Adipocyte (in vitro differentiated cells): Measurements from ENCODE around the gene CCDC182.

Experiments used
- DNase-seq: peaks from one replicate; pipeline ENCODE4 v3.0.0-alpha.2; 2015; ENCODE audit warnings: low read depth
- H3K27me3 ChIP-seq: replicated peaks from 2 replicates; pipeline ENCODE4 v1.7.0; 2013; ENCODE audit warnings: mild to moderate bottlenecking, low read length, moderate library complexity; ENCODE audit not compliant: control insufficient read depth, insufficient read depth
- H3K36me3 ChIP-seq: 2 replicates; pipeline ENCODE4 v1.7.0; 2013; ENCODE audit warnings: low read length, mild to moderate bottlenecking, moderate library complexity; ENCODE audit not compliant: control insufficient read depth, insufficient read depth, severe bottlenecking
- H3K4me1 ChIP-seq: 2 replicates; pipeline ENCODE4 v1.7.0; 2013; ENCODE audit warnings: mild to moderate bottlenecking, low read length, moderate library complexity; ENCODE audit not compliant: control insufficient read depth, insufficient read depth
- H3K4me3 ChIP-seq: 2 replicates; pipeline ENCODE4 v1.7.0; 2013; ENCODE audit warnings: mild to moderate bottlenecking, low read length, moderate library complexity
- H3K9ac ChIP-seq: 2 replicates; pipeline ENCODE4 v1.7.0; 2013; ENCODE audit warnings: mild to moderate bottlenecking, low read length, moderate library complexity
- H3K9me3 ChIP-seq: 2 replicates; pipeline ENCODE4 v1.7.0; 2013; ENCODE audit warnings: mild to moderate bottlenecking, low read length, moderate library complexity; ENCODE audit not compliant: control insufficient read depth

CCDC182 gene

DNA sequence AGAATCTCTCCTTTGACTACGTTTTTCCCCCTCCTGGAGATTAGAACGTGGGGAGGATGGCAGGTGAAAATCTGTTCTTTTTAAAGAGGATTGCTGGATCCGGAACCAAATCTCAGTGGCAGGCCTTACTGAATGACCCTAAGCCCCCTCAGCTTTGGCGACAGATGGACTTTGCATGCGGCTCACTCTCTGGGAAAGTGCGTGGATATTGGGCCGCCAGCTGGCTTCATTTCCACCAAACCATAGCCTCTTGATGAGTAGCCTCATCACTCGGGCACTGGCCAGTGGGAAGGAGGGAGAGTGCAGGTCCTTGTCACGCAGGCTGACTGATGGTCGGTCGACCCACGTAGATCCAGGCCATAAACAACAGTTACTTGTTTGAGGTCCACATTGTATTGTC, 31.3 kb upstream of the CCDC182 start:
- no peak for DNase-seq
- Histone ChIP-seq H3K4me1 (no peaks in the 10 kb centered on the region), H3K9ac (no peak overlapping the region), H3K36me3 (no peaks in the 10 kb centered on the region), H3K9me3 (peaks cover 8% of the 10 kb centered on the region), H3K4me3 (no peak overlapping the region), H3K27me3 (peaks cover 48% of the 10 kb centered on the region)

DNA sequence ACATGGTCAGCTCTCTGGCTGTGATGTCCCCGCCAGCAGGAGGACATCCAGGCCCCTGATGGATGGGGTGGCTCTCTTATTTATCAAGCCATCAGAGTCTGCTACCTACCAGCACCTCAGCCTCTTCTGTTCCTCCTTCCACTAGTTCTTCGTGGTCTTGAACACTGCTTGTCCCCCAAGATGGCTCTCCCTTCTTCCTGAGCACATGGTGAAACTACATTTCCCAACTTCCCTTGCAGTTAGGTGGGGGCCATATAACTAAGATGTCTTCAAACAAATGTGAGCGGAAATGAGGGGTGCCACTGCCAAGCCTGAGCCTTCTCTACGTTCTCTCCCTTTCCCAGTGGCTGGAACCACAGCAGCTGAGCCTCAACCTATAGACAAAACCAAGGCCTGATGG, 29.8 kb upstream of the CCDC182 start:
- Histone ChIP-seq H3K9me3 (peaks cover 8% of the 10 kb centered on the region), H3K4me1 (no peaks in the 10 kb centered on the region), H3K4me3 (no peak overlapping the region), H3K27me3 (peaks cover 44% of the 10 kb centered on the region), H3K36me3 (no peaks in the 10 kb centered on the region), H3K9ac (no peak overlapping the region)
- DNase-seq: no peak

DNA sequence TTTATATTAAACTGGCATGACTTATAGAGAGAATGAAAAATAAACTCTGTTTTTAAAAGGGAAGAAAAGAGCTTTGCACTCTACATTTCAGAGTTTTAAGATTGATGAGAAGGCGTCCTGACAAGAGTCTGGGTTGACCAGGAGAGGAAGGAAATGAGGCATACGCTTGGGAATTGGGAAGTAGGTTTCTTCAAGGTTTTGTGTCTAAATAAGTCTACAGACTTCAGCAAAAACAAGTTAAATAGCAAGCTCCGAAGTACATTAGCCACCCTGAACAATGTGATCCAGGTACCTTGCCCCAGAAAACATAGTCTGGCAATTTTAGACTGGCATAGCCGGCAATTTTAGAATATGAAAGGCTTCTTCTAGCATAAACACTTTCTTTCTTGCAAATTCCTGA, 28.5 kb upstream of the CCDC182 start:
- Histone ChIP-seq H3K27me3 (peaks cover 57% of the 10 kb centered on the region), H3K36me3 (no peaks in the 10 kb centered on the region), H3K9me3 (peaks cover 8% of the 10 kb centered on the region), H3K4me1 (no peaks in the 10 kb centered on the region), H3K9ac (no peak overlapping the region), H3K4me3 (no peak overlapping the region)
- no peak for DNase-seq

DNA sequence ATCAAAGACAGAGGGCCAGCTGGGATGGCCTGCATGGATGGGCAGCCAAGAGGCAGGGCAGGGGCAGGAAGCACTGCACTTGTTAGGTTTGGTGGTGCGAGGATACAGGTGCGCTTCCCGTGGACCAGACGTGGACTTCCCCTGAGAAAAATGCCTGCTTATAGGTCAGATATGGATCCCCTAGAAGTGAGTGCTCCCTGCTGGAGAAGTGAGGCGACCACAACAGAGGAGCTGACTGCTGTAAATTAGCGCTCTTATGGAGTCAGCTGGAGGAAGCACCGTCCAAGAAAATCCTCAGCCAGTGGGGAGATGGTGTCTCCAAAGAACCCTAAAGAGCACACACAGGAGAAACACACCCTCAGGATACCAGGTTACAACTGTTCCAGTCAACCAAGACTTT, 27.7 kb upstream of the CCDC182 start:
- peaks cover 8% of the 10 kb centered on the region for H3K9me3 ChIP-seq
- H3K4me3 ChIP-seq: no peak overlapping the region
- H3K27me3 ChIP-seq: peaks cover 58% of the 10 kb centered on the region
- no peak overlapping the region for H3K9ac ChIP-seq
- H3K4me1 ChIP-seq: no peaks in the 10 kb centered on the region
- DNase-seq: no peak
- no peaks in the 10 kb centered on the region for H3K36me3 ChIP-seq

DNA sequence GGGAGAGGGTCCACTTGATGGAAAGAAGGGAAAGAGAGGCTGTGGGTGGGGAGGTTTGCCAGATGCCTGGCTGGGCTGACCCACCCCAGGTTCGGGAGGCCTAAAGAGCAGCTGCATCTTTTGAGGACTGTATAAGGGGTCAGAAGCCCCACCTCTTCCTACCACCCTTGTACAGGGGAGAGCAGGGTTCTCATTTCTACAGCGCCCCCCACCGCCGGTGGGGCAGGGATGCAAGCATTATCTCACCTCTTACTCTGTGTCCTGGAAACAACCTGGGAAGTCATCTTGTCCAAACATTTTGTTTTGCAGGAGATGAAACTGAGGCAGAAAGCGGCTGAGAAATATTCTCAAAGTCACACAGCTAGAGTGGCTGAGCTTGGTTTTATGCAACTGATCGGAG, 22.5 kb upstream of the CCDC182 start:
- no peak overlapping the region for H3K4me3 ChIP-seq
- no peaks in the 10 kb centered on the region for H3K4me1 ChIP-seq
- peaks cover 39% of the 10 kb centered on the region for H3K27me3 ChIP-seq
- DNase-seq: no peak
- no peaks in the 10 kb centered on the region for H3K36me3 ChIP-seq
- no peak overlapping the region for H3K9ac ChIP-seq
- no peaks in the 10 kb centered on the region for H3K9me3 ChIP-seq

DNA sequence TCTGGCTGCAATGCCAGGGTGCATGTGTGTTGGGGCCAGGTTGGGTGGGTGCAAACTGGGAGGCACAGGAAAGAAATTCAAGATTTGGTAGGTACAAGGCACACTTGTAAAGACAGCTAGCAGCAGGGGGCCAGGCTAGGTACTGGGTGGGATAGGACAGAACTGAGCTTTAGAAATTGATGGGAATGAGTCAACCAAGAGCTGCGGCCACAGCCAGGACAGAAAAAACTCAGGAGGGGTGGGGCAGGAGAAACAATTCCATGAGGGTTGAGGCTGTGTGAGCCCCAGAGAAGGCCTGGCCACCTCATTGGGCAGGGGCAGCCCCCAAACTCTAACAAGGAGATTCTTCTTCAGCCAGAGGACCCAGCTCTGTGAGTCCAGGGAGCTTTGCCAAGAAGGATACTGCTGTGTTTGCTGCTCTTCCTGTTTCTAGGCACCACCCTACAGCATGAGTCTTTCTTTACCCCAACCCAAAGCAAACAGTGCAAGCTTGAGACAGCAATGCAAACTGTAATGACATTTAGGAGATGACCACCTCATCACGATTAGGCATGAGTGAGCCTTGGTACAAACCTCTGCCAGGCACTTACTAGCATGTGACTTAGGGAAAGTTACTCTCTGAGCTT, 21.3 kb upstream of the CCDC182 start:
- no peaks in the 10 kb centered on the region for H3K36me3 ChIP-seq

DNA sequence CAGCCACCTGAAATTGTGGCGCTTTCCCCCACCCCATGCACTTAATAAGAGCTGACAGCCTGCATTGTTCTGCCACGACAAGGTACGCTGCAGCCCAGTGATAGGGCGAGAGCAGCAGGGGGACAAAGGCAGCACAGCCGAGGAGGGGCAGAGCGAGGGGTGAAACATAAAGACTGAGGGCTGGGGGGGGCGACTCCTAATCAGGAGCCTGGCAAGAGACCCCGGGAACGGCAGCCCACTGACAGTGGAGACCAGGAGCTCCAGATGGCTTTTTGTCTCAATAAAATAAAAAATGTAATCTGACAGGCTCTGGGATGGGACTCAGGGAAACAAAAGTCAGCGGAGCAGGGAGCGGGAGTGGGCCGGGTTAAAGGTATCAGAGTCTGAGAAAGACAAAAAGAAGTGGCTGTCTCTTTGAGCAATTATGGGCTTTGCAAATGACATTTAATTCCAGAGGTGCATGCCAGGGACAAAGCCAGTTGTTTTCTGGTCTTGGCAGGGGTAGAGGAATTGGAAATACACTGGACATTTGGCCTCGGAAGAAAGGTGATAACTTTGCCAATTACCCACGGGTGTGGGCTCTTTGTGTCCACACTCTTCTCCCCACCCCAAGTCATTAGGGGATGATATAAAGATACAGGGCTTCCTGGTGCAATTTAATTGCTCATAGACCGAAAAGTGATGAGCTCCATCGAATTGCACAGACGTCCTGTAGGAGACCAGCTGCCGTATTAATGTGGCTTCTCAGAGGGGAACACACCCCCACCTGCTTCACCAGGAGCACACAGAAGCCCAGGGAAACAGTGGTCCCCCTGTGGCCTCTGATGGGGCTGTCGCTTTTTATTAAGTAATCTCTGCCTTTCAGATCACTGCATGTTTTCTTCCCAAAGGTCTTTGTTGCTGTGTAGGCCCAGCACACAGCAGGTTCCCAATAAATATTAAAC, 17.6 kb upstream of the CCDC182 start:
- no peaks in the 10 kb centered on the region for H3K9me3 ChIP-seq
- peaks cover 32% of the 10 kb centered on the region for H3K27me3 ChIP-seq
- no peak for DNase-seq
- no peaks in the 10 kb centered on the region for H3K36me3 ChIP-seq
- no peak overlapping the region for H3K4me3 ChIP-seq
- H3K4me1 ChIP-seq: no peaks in the 10 kb centered on the region
- no peak overlapping the region for H3K9ac ChIP-seq

More for the DNA sequence above, 21.3 kb upstream of the CCDC182 start:
- no peak overlapping the region for H3K9ac ChIP-seq
- no peak overlapping the region for H3K4me3 ChIP-seq
- no peak for DNase-seq
- peaks cover 41% of the 10 kb centered on the region for H3K27me3 ChIP-seq
- no peaks in the 10 kb centered on the region for H3K4me1 ChIP-seq
- no peaks in the 10 kb centered on the region for H3K9me3 ChIP-seq

DNA sequence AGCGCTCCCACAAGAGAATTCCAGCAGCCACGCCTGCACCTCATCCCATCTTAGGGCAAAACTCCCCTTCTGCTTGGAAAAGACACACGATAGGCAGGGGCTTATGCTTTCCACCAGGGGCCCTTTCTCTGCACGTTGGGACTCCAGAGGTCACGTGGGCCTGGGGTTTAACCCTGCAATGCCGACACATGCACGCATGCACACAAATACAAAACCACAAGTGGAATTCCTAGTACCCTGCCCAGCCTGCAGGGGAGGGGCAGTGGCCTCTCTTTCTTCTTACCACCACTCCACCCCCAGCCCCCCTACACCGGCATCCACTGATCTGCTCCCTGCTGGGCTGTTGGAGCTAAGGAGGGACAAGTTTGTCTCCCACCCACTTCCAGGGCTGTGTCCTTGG, 16.8 kb upstream of the CCDC182 start:
- no peak for DNase-seq
- no peak overlapping the region for H3K4me3 ChIP-seq
- H3K27me3 ChIP-seq: peaks cover 35% of the 10 kb centered on the region
- H3K9ac ChIP-seq: no peak overlapping the region
- H3K36me3 ChIP-seq: no peaks in the 10 kb centered on the region
- no peaks in the 10 kb centered on the region for H3K4me1 ChIP-seq
- no peaks in the 10 kb centered on the region for H3K9me3 ChIP-seq

DNA sequence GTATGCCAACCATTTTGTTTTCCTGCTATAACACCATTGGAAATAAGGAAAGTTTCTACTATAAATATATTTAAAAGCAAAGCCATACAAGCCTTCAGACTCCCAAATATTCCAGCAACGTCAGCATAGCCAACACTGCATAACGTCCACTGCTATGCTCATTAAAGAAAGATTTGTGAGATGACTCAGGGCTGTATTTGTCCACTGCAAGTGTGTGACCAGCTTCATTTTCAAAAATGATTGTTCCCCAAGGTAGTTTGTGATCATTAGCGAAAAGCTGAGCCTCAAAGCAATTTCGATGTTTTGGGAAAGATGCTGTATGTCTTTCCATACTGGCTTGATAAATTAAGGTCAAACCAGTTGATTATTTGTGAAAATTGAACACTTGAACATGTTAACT, 14.9 kb upstream of the CCDC182 start:
- no peaks in the 10 kb centered on the region for H3K4me1 ChIP-seq
- DNase-seq: no peak

DNA sequence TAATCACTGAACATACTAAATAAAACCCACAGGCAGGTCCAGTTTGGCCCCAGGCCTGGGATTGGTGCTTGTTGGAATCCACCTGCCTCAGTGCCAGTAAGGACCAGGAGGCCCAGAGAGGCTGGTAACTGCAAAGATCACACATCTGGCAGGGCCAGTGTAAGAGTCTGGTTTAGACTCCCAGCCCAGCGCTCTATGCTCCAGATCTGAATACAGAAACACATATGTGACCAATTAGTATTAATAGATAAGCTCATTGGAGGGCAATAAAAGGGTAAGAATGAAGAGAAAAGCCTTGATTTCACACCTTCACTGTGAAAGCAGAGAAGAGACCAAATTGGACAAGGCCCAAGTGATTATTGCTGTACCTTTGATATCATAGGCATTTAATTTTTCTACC, 13.6 kb upstream of the CCDC182 start:
- Histone ChIP-seq H3K4me1 (no peaks in the 10 kb centered on the region), H3K4me3 (no peak overlapping the region), H3K27me3 (peaks cover 49% of the 10 kb centered on the region), H3K36me3 (no peaks in the 10 kb centered on the region), H3K9me3 (no peaks in the 10 kb centered on the region), H3K9ac (no peak overlapping the region)
- DNase-seq: no peak

More for the DNA sequence above, 14.9 kb upstream of the CCDC182 start:
- H3K27me3 ChIP-seq: peaks cover 49% of the 10 kb centered on the region
- no peaks in the 10 kb centered on the region for H3K9me3 ChIP-seq
- no peak overlapping the region for H3K4me3 ChIP-seq
- H3K36me3 ChIP-seq: no peaks in the 10 kb centered on the region
- no peak overlapping the region for H3K9ac ChIP-seq

DNA sequence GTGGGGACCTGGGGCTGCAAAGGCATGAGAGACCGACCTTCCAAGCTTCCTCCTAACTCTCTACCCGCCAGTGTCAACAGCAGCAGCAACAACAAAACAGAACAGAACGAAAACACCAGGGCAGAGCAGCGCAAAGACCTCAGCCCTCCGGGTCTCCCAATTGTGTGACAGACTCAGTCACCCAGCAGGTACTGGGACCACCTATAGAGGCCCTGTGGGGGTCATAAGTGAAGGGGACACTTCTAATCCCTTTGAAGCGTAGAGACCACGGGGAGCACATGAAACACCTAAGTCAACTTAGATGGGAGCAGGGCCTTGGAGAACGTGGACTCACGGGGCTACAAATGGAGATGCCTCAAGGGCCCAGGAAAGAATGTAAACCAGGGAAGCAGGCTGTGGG, 12.6 kb upstream of the CCDC182 start:
- peaks cover 4% of the 10 kb centered on the region for H3K9me3 ChIP-seq
- H3K4me3 ChIP-seq: no peak overlapping the region
- no peak overlapping the region for H3K9ac ChIP-seq
- no peak for DNase-seq
- peaks cover 43% of the 10 kb centered on the region for H3K27me3 ChIP-seq
- no peaks in the 10 kb centered on the region for H3K36me3 ChIP-seq
- no peaks in the 10 kb centered on the region for H3K4me1 ChIP-seq
